Suppressor macrophage (primary cell): ENCODE data around the gene PSMC3.

ENCODE experiments used
- DNase-seq, 4 experiments: peaks; one replicate each; pipeline ENCODE4 v3.0.0-alpha.2; 2020 to 2022

Gene PSMC3

GRCh38 chr11:47443028-47443700 is 16.9 kb upstream of the PSMC3 start:
- DNase-seq: no peak

- DNase-seq: no peak
Observed at GRCh38 chr11:47442514-47442913, 16.3 kb upstream of the PSMC3 start.

- DNase-seq: no peak
Observed at GRCh38 chr11:47441421-47441820, 15.2 kb upstream of the PSMC3 start.

GRCh38 chr11:47440054-47440476 is 13.8 kb upstream of the PSMC3 start:
- no peak for DNase-seq

- DNase-seq: no peak
Observed at GRCh38 chr11:47438721-47439120, 12.5 kb upstream of the PSMC3 start.

GRCh38 chr11:47437746-47438418 is 11.6 kb upstream of the PSMC3 start:
- DNase-seq: peak in 1 of 4 experiments; percentile 1

- no peak for DNase-seq
Observed at GRCh38 chr11:47437218-47437745, 11.0 kb upstream of the PSMC3 start.

GRCh38 chr11:47436726-47437125 is 10.5 kb upstream of the PSMC3 start:
- no peak for DNase-seq

GRCh38 chr11:47435687-47436086 is 9.4 kb upstream of the PSMC3 start:
- DNase-seq: peak in 1 of 4 experiments; percentile 0

GRCh38 chr11:47434011-47434786 is 8.0 kb upstream of the PSMC3 start:
- no peak for DNase-seq

- DNase-seq: no peak
Observed at GRCh38 chr11:47433157-47433556, 6.9 kb upstream of the PSMC3 start.

- no peak for DNase-seq
Observed at GRCh38 chr11:47431356-47432083, 5.3 kb upstream of the PSMC3 start.

GRCh38 chr11:47430524-47430923 is 4.3 kb upstream of the PSMC3 start:
- DNase-seq: no peak

- peak in 2 of 4 experiments; percentile 22 to 32 for DNase-seq
Observed at GRCh38 chr11:47425611-47426010, 628 bp downstream of the PSMC3 start.

GRCh38 chr11:47418454-47419259 is 7.6 kb downstream of the PSMC3 start:
- DNase-seq: no peak

- no peak for DNase-seq
Observed at GRCh38 chr11:47417712-47418111, 8.5 kb downstream of the PSMC3 start.

- DNase-seq: no peak
Observed at GRCh38 chr11:47415949-47416472, 10.2 kb downstream of the PSMC3 start.

- no peak for DNase-seq
Observed at GRCh38 chr11:47415091-47415854, 11.0 kb downstream of the PSMC3 start.

GRCh38 chr11:47414685-47415070 is 11.6 kb downstream of the PSMC3 start:
- DNase-seq: no peak

- DNase-seq: no peak
Observed at GRCh38 chr11:47413908-47414684, 12.1 kb downstream of the PSMC3 start.
